Common myeloid progenitor, CD34-positive (primary cell): Measurements from ENCODE around the gene SEMA6A.
A peak's percentile ranks its signal among the peaks of the same experiment; 100 is the strongest.
"Not testable (repeated sequence)": the region's sequence is repeated elsewhere in the genome, so short reads cannot be mapped to it uniquely, and the experiment has no call there.

Experiments used
- CTCF ChIA-PET: fragments of 350-600 bp; sonication (Branson Sonifier 250); formaldehyde crosslinking; loops from one replicate; lab custom pipeline; 2021; ENCODE audit warnings: antibody characterized with exemption; lab: Charles Lee
- POLR2A ChIA-PET: fragments of 350-600 bp; sonication (Branson Sonifier 250); formaldehyde crosslinking; loops from one replicate; lab custom pipeline; 2021; ENCODE audit warnings: antibody characterized with exemption; lab: Charles Lee
- DNase-seq, 3 donors: peaks; one replicate each; pipeline versions ENCODE4 v3.0.0 to v3.0.0-alpha.2; 2013
- H3K27ac ChIP-seq, 2 experiments: 1 replicate in 1 of 2; 2 replicates in 1 of 2; pipeline ENCODE4 v1.7.0; 2013; ENCODE audit warnings: inconsistent platforms in 2 of 2, low read length in 2 of 2, mild to moderate bottlenecking in 2 of 2, low read depth in 1 of 2, moderate library complexity in 1 of 2; ENCODE audit not compliant: severe bottlenecking in 2 of 2, insufficient read depth in 1 of 2, poor library complexity in 1 of 2
- H3K27me3 ChIP-seq, 5 experiments: replicated peaks in 2 of 5; 1 replicate in 3 of 5; 2 replicates in 2 of 5; pipeline versions ENCODE4 v1.6.1 to v1.7.0; 2013; ENCODE audit warnings: low read length in 4 of 5, mild to moderate bottlenecking in 2 of 5, moderate library complexity in 2 of 5, inconsistent platforms in 1 of 5; ENCODE audit not compliant: insufficient read depth in 5 of 5, control insufficient read depth in 4 of 5
- H3K36me3 ChIP-seq, 4 experiments: 1 replicate in 2 of 4; 2 replicates in 2 of 4; pipeline versions ENCODE4 v1.6.1 to v1.7.0; 2013; ENCODE audit warnings: low read length in 3 of 4, control low read depth in 1 of 4, mild to moderate bottlenecking in 1 of 4; ENCODE audit not compliant: control insufficient read depth in 4 of 4, insufficient read depth in 4 of 4
- H3K4me1 ChIP-seq, 4 experiments: 1 replicate in 3 of 4; 2 replicates in 1 of 4; pipeline versions ENCODE4 v1.6.1 to v1.7.1; 2013; ENCODE audit warnings: low read length in 3 of 4, mild to moderate bottlenecking in 3 of 4, control low read depth in 1 of 4, inconsistent platforms in 1 of 4, moderate library complexity in 1 of 4; ENCODE audit not compliant: control insufficient read depth in 4 of 4, insufficient read depth in 4 of 4; ENCODE audit errors: control extremely low read depth in 1 of 4
- H3K4me3 ChIP-seq, 7 experiments: 1 replicate in 4 of 7; 2 replicates in 3 of 7; pipeline versions ENCODE4 v1.5.1 to v1.7.0; 2013; ENCODE audit warnings: mild to moderate bottlenecking in 7 of 7, low read length in 6 of 7, moderate library complexity in 6 of 7, inconsistent platforms in 2 of 7, low read depth in 2 of 7, control low read depth in 1 of 7; ENCODE audit not compliant: insufficient read depth in 4 of 7, control insufficient read depth in 1 of 7; ENCODE audit errors: extremely low read depth in 1 of 7
- H3K9me3 ChIP-seq, 5 experiments: 1 replicate in 4 of 5; 2 replicates in 1 of 5; pipeline versions ENCODE4 v1.6.1 to v1.7.1; 2013; ENCODE audit warnings: low read length in 4 of 5, mild to moderate bottlenecking in 2 of 5, inconsistent platforms in 1 of 5, low read depth in 1 of 5, moderate library complexity in 1 of 5; ENCODE audit not compliant: control insufficient read depth in 4 of 5, insufficient read depth in 2 of 5; ENCODE audit errors: control extremely low read depth in 1 of 5
- WGBS: methylation state at CpG from one replicate; pipeline ENCODE4 v1.1.5; 2013; ENCODE audit not compliant: insufficient coverage; 5-methylcytosine and 5-hydroxymethylcytosine counted together

Gene SEMA6A

GRCh38 chr5:116524051-116524904, 50.3 kb downstream of the SEMA6A start:
- ChIA-PET POLR2A (no interaction called here), CTCF (interaction anchor here (1.3 kb wide), 1 partner anchor 388 kb away, joined by 3 read pairs; no protein-coding TSS in a partner anchor)
- H3K9me3 ChIP-seq = no peaks in the 10 kb centered on the region
- no peaks in the 10 kb centered on the region for H3K4me1 ChIP-seq
- no peak overlapping the region for H3K4me3 ChIP-seq
- no peaks in the 10 kb centered on the region for H3K27me3 ChIP-seq
- no peak for DNase-seq
- H3K36me3 ChIP-seq = no peaks in the 10 kb centered on the region
- H3K27ac ChIP-seq = no peak overlapping the region
- 83% methylated on average over 1 of the region's 3 CpGs for WGBS

- POLR2A ChIA-PET, H3K27ac ChIP-seq, H3K9me3 ChIP-seq, DNase-seq, H3K4me3 ChIP-seq, H3K27me3 ChIP-seq, H3K4me1 ChIP-seq, H3K36me3 ChIP-seq: not testable (repeated sequence)
- 91% methylated on average over 6 of the region's 11 CpGs for WGBS
- CTCF ChIA-PET = interaction anchor here (1.1 to 1.4 kb wide), 3 partner anchors 10 to 33 kb away, joined by 3 to 5 read pairs (median 3); no protein-coding TSS in a partner anchor
Measured at GRCh38 chr5:116523182-116523581, 51.4 kb downstream of the SEMA6A start.

- no peaks in the 10 kb centered on the region for H3K36me3 ChIP-seq
- H3K4me1 ChIP-seq = no peaks in the 10 kb centered on the region
- no peak overlapping the region for H3K4me3 ChIP-seq
- H3K27me3 ChIP-seq = no peaks in the 10 kb centered on the region
- no peak for DNase-seq
- ChIA-PET POLR2A (no interaction called here), CTCF (interaction anchor here (1.1 to 1.4 kb wide), 4 partner anchors 10 to 34 kb away, joined by 3 to 5 read pairs (median 3); no protein-coding TSS in a partner anchor)
- no peak overlapping the region for H3K27ac ChIP-seq
- WGBS = 90% methylated on average over 5 of the region's 9 CpGs
- H3K9me3 ChIP-seq = no peaks in the 10 kb centered on the region
Measured at GRCh38 chr5:116522356-116523136, 52.1 kb downstream of the SEMA6A start.

GRCh38 chr5:116521173-116521872, 53.3 kb downstream of the SEMA6A start:
- Histone ChIP-seq H3K9me3 (no peaks in the 10 kb centered on the region), H3K4me1 (no peaks in the 10 kb centered on the region), H3K27me3 (no peaks in the 10 kb centered on the region), H3K27ac (no peak overlapping the region), H3K4me3 (no peak overlapping the region), H3K36me3 (no peaks in the 10 kb centered on the region)
- CTCF ChIA-PET = interaction anchor here (1.3 kb wide), 1 partner anchor 21 kb away, joined by 3 read pairs; no protein-coding TSS in a partner anchor
- no CpG with 5 or more reads among the region's 5 CpGs for WGBS
- POLR2A ChIA-PET = no interaction called here
- peak in 1 of 3 donors; percentile 8 for DNase-seq

- no peak for DNase-seq
- H3K9me3 ChIP-seq = no peaks in the 10 kb centered on the region
- no peaks in the 10 kb centered on the region for H3K27me3 ChIP-seq
- ChIA-PET CTCF (interaction anchor here (1.3 kb wide), 1 partner anchor 20 kb away, joined by 3 read pairs; no protein-coding TSS in a partner anchor), POLR2A (no interaction called here)
- WGBS = 0% methylated on average over 1 of the region's 1 CpG
- H3K36me3 ChIP-seq = no peaks in the 10 kb centered on the region
- no peak overlapping the region for H3K4me3 ChIP-seq
- H3K4me1 ChIP-seq = no peaks in the 10 kb centered on the region
- no peak overlapping the region for H3K27ac ChIP-seq
Measured at GRCh38 chr5:116520771-116521170, 53.9 kb downstream of the SEMA6A start.

GRCh38 chr5:116518423-116518822, 56.2 kb downstream of the SEMA6A start:
- Histone ChIP-seq H3K4me1 (no peaks in the 10 kb centered on the region), H3K9me3 (no peaks in the 10 kb centered on the region), H3K27me3 (no peaks in the 10 kb centered on the region), H3K36me3 (no peaks in the 10 kb centered on the region), H3K4me3 (no peak overlapping the region), H3K27ac (no peak overlapping the region)
- ChIA-PET CTCF (interaction anchor here (0.6 kb wide), 1 partner anchor 18 kb away, joined by 3 read pairs; no protein-coding TSS in a partner anchor), POLR2A (no interaction called here)
- whole genome bisulfite sequencing = 100% methylated on average over 3 of the region's 3 CpGs
- no peak for DNase-seq
